H9 (cell line): ENCODE results near the gene IGDCC3. TPM values are rescaled to one million over a fixed set of nuclear protein-coding genes. Genes with fewer than 3 reads are reported as not detected.

Source experiments
- DNase-seq: peaks from one replicate; pipeline ENCODE4 v3.0.0-alpha.2; 2017
- H2AFZ ChIP-seq: one replicate; pipeline ENCODE4 v1.6.1; 2013; ENCODE audit warnings: mild to moderate bottlenecking, low read length, control low read depth, moderate library complexity
- H2AK5ac ChIP-seq: 2 replicates; pipeline ENCODE4 v1.6.1; 2013; ENCODE audit warnings: low read length, control low read depth, mixed read lengths; ENCODE audit not compliant: insufficient read length
- H2BK120ac ChIP-seq: one replicate; pipeline ENCODE4 v1.6.1; 2013; ENCODE audit warnings: low read depth, mild to moderate bottlenecking, low read length, control low read depth, inconsistent platforms; ENCODE audit not compliant: poor library complexity, severe bottlenecking
- H2BK12ac ChIP-seq: 2 replicates; pipeline ENCODE4 v1.6.1; 2013; ENCODE audit warnings: low read length, control low read depth, mixed read lengths, low read depth; ENCODE audit not compliant: insufficient read length
- H2BK15ac ChIP-seq: 2 replicates; pipeline ENCODE4 v1.6.1; 2013; ENCODE audit warnings: low read depth, low read length, control low read depth
- H2BK20ac ChIP-seq: one replicate; pipeline ENCODE4 v1.6.1; 2013; ENCODE audit warnings: low read depth, mild to moderate bottlenecking, low read length, control low read depth, inconsistent platforms; ENCODE audit not compliant: poor library complexity, severe bottlenecking
- H2BK5ac ChIP-seq: 2 replicates; pipeline ENCODE4 v1.6.1; 2013; ENCODE audit warnings: low read length, control low read depth, mixed read lengths; ENCODE audit not compliant: insufficient read length
- H3K14ac ChIP-seq: 2 replicates; pipeline ENCODE4 v1.6.1; 2013; ENCODE audit warnings: low read length, control low read depth; ENCODE audit not compliant: insufficient read depth
- H3K18ac ChIP-seq: 2 replicates; pipeline ENCODE4 v1.6.1; 2013; ENCODE audit warnings: low read depth, mild to moderate bottlenecking, mixed read lengths, low read length, control low read depth; ENCODE audit not compliant: insufficient read length
- H3K23ac ChIP-seq: 2 replicates; pipeline ENCODE4 v1.6.1; 2013; ENCODE audit warnings: low read length, control low read depth, mixed read lengths, low read depth; ENCODE audit not compliant: insufficient read length
- H3K23me2 ChIP-seq: 2 replicates; pipeline ENCODE4 v1.6.1; 2013; ENCODE audit warnings: low read depth, mild to moderate bottlenecking, mixed read lengths, low read length, control low read depth; ENCODE audit not compliant: insufficient read length, poor library complexity, severe bottlenecking
- H3K27ac ChIP-seq: 2 replicates; pipeline ENCODE4 v1.5.1; 2013; ENCODE audit warnings: low read length, control low read depth, mixed read lengths, low read depth; ENCODE audit not compliant: insufficient read length
- H3K27me3 ChIP-seq: 2 replicates; pipeline ENCODE4 v1.6.1; 2013; ENCODE audit warnings: low read length, control low read depth, inconsistent platforms; ENCODE audit not compliant: insufficient read depth
- H3K4ac ChIP-seq: 2 replicates; pipeline ENCODE4 v1.6.1; 2013; ENCODE audit warnings: low read depth, mild to moderate bottlenecking, control low read depth, inconsistent platforms, low read length, moderate library complexity
- H3K4me1 ChIP-seq: 2 replicates; pipeline ENCODE4 v1.6.1; 2013; ENCODE audit warnings: low read length, control low read depth, inconsistent platforms; ENCODE audit not compliant: insufficient read depth
- H3K4me2 ChIP-seq: 2 replicates; pipeline ENCODE4 v1.6.1; 2013; ENCODE audit warnings: low read length, control low read depth, mixed read lengths; ENCODE audit not compliant: insufficient read length, insufficient read depth
- H3K56ac ChIP-seq: 2 replicates; pipeline ENCODE4 v1.6.1; 2013; ENCODE audit warnings: low read depth, mild to moderate bottlenecking, mixed read lengths, low read length, control low read depth; ENCODE audit not compliant: insufficient read length
- H3K79me1 ChIP-seq: 2 replicates; pipeline ENCODE4 v1.6.1; 2013; ENCODE audit warnings: low read depth, mild to moderate bottlenecking, moderate library complexity, low read length, control low read depth, inconsistent platforms; ENCODE audit not compliant: insufficient read depth, poor library complexity, severe bottlenecking
- H3K79me2 ChIP-seq: 2 replicates; pipeline ENCODE4 v1.6.1; 2013; ENCODE audit warnings: low read length, control low read depth, inconsistent platforms; ENCODE audit not compliant: insufficient read depth
- H3K9ac ChIP-seq: 2 replicates; pipeline ENCODE4 v1.6.1; 2013; ENCODE audit warnings: low read length, control low read depth, mixed read lengths; ENCODE audit not compliant: insufficient read length; ENCODE audit errors: extremely low read depth
- H3K9me3 ChIP-seq: one replicate; pipeline ENCODE4 v1.6.1; 2013; ENCODE audit warnings: low read depth, low read length, inconsistent platforms; ENCODE audit not compliant: control insufficient read depth
- H3T11ph ChIP-seq: one replicate; pipeline ENCODE4 v1.6.1; 2013; ENCODE audit warnings: mild to moderate bottlenecking, low read length, control low read depth, inconsistent platforms
- H4K20me1 ChIP-seq: one replicate; pipeline ENCODE4 v1.6.1; 2013; ENCODE audit not compliant: control insufficient read depth, insufficient read length, insufficient read depth
- H4K5ac ChIP-seq: 2 replicates; pipeline ENCODE4 v1.6.1; 2013; ENCODE audit warnings: low read depth, mild to moderate bottlenecking, mixed read lengths, low read length, control low read depth; ENCODE audit not compliant: insufficient read length
- H4K8ac ChIP-seq: replicated peaks from 2 replicates; pipeline ENCODE4 v1.6.1; 2013; ENCODE audit warnings: low read length, control low read depth, mixed read lengths, low read depth; ENCODE audit not compliant: insufficient read length
- H4K91ac ChIP-seq: 2 replicates; pipeline ENCODE4 v1.6.1; 2013; ENCODE audit warnings: low read depth, mild to moderate bottlenecking, moderate library complexity, mixed read lengths, low read length, control low read depth; ENCODE audit not compliant: insufficient read length
- H3K27ac Mint-ChIP-seq, 3 experiments: 2 replicates in 2 of 3; 3 replicates in 1 of 3; pipeline ENCODE4 v1.8.0; 2020 to 2021; ENCODE audit warnings: mixed read lengths in 3 of 3, mild to moderate bottlenecking in 1 of 3, moderate library complexity in 1 of 3
- H3K27me3 Mint-ChIP-seq: 2 replicates; pipeline ENCODE4 v1.8.0; 2021; ENCODE audit warnings: low read depth, mild to moderate bottlenecking, moderate library complexity, mixed read lengths
- H3K36me3 Mint-ChIP-seq, 3 experiments: 2 replicates in 2 of 3; 3 replicates in 1 of 3; pipeline ENCODE4 v1.8.0; 2020 to 2021; ENCODE audit warnings: low read depth in 3 of 3, mixed read lengths in 3 of 3; ENCODE audit not compliant: insufficient read depth in 1 of 3
- H3K4me1 Mint-ChIP-seq, 2 experiments: 2 replicates each; pipeline ENCODE4 v1.8.0; 2020; ENCODE audit warnings: mixed read lengths in 2 of 2
- H3K4me3 Mint-ChIP-seq, 2 experiments: 2 replicates in 1 of 2; 3 replicates in 1 of 2; pipeline ENCODE4 v1.8.0; 2020 to 2021; ENCODE audit warnings: mild to moderate bottlenecking in 2 of 2, mixed read lengths in 2 of 2, moderate library complexity in 1 of 2
- H3K9me3 Mint-ChIP-seq, 2 experiments: 2 replicates in 1 of 2; 3 replicates in 1 of 2; pipeline ENCODE4 v1.8.0; 2020; ENCODE audit warnings: mild to moderate bottlenecking in 2 of 2, mixed read lengths in 2 of 2, moderate library complexity in 1 of 2
- CTCF ChIP-seq: fragments of 200-600 bp; sonication (generic); conservative IDR thresholded peaks from 3 replicates; pipeline ENCODE4 v1.8.0; 2021; ENCODE audit warnings: antibody characterized with exemption, mild to moderate bottlenecking
- WGBS: extraction: QIAGEN DNeasy Blood & Tissue Kit; methylation state at CpG from one replicate; pipeline ENCODE4 v1.1.7; 2013; ENCODE audit warnings: missing lambda C conversion rate, low lambda C conversion rate, mixed read lengths; ENCODE audit not compliant: insufficient read length; ENCODE audit errors: extremely low coverage; 5-methylcytosine and 5-hydroxymethylcytosine counted together
- total RNA-seq: library from RNA; stranded (reverse); gene quantifications from 2 replicates; pipeline ENCODE4 v1.2.1, GENCODE V29; 2021

IGDCC3 gene
- total RNA-seq, 1 experiment from 2014 or later, result 18.9 TPM

DNA sequence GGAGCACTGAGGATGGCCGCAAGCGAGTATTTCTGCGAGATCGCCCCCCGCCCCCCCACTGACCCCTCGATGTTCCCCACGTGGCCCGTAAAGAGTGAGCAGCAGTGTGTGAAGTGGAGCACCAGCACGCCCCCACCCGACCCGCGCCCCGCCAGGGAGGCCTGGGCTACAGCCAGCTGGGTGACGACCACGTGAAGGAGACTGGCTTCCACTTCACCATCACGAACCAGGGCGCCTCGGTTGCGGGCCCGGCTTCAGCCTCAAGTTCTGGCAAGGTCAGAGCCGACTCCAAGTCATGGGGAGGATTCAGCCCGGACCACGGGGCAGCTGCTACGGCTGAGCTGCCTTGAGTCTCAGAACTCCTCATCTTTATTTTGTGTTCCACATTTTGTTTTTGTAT is 75.7 kb downstream of the IGDCC3 start:
- no peak overlapping the region for H3K4me2 ChIP-seq
- H4K91ac ChIP-seq, result no peak overlapping the region
- no peak overlapping the region for H3K4ac ChIP-seq
- no peak overlapping the region for H3K14ac ChIP-seq
- no peak overlapping the region for H2BK5ac ChIP-seq
- no peak overlapping the region for H3K9ac ChIP-seq
- H3K4me1 Mint-ChIP-seq, result peaks cover 19 to 28% of the 10 kb centered on the region in 2 experiments
- no peak overlapping the region for H2AK5ac ChIP-seq
- no peak for DNase-seq
- H3K56ac ChIP-seq, result no peak overlapping the region
- H3K4me3 Mint-ChIP-seq, result no peak overlapping the region; a peak in 1 of 5 replicates
- no peak overlapping the region for H3K18ac ChIP-seq
- H3T11ph ChIP-seq, result no peak overlapping the region
- H2AFZ ChIP-seq, result no peak overlapping the region
- no peak overlapping the region for H4K5ac ChIP-seq
- peaks cover 2% of the 10 kb centered on the region; the same call in 1 of the 2 replicates for H3K4me1 ChIP-seq
- H2BK12ac ChIP-seq, result no peak overlapping the region
- H3K23ac ChIP-seq, result no peak overlapping the region
- no peaks in the 10 kb centered on the region for H4K20me1 ChIP-seq
- peaks cover 2% of the 10 kb centered on the region; the same call in 1 of the 2 replicates for H3K27me3 Mint-ChIP-seq
- no peaks in the 10 kb centered on the region for H3K27me3 ChIP-seq
- H2BK120ac ChIP-seq, result no peak overlapping the region
- H3K79me1 ChIP-seq, result no peaks in the 10 kb centered on the region
- no peak overlapping the region for H3K27ac Mint-ChIP-seq
- H2BK15ac ChIP-seq, result no peak overlapping the region
- H2BK20ac ChIP-seq, result no peak overlapping the region
- H3K79me2 ChIP-seq, result no peaks in the 10 kb centered on the region
- no peaks in the 10 kb centered on the region for H3K36me3 Mint-ChIP-seq
- no peak overlapping the region for H3K27ac ChIP-seq
- no CpG with 5 or more reads among the region's 24 CpGs for WGBS
- H4K8ac ChIP-seq, result no peak overlapping the region
- peaks cover 7% of the 10 kb centered on the region for H3K23me2 ChIP-seq
- H3K9me3 Mint-ChIP-seq, result no peaks in the 10 kb centered on the region; a peak in 1 of 5 replicates
- no peak for TF ChIP-seq CTCF
- H3K9me3 ChIP-seq, result no peaks in the 10 kb centered on the region
